ENCODE measurements around the gene SKAP1. TPM values are rescaled to one million over a fixed set of nuclear protein-coding genes. Genes with fewer than 3 reads are reported as not detected.

Gene SKAP1
- polyA plus RNA-seq, 1 of the 3 experiments (the other 2 are of a cell fraction) = not detected

DNA sequence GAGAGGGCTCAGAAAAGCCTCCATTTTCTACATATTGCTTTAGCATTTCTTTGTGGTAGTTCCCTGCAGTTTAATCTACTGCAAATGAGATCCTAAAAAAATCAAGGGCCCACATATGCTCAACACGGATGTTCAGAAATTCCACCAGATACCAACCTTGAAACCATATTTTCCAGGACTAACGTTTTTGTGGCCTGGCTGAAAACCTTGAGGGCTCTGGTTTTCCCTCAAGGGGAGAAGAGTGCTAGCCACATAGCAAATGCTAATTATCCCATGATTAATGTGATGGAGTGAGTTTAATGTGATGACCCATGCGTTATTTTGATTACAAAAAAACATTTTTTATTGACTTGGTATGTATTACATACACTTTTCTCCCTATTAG is 253.6 kb downstream of the SKAP1 start:
- H3F3A ChIP-seq (replicated peaks; ENCODE audit: insufficient read depth) = no peaks in the 10 kb centered on the region
- H4K20me1 ChIP-seq (ENCODE audit: insufficient read depth) = no peaks in the 10 kb centered on the region
- 7% methylated on average over 3 of the region's 3 CpGs for WGBS (ENCODE audit: low lambda C conversion rate)
- no peaks in the 10 kb centered on the region for H3K36me3 ChIP-seq (replicated peaks in 1 of 2; ENCODE audit: control insufficient read depth in 1 of 2, insufficient read depth in 2 of 2, low read length in 1 of 2)
- peaks cover 77% of the 10 kb centered on the region for H3K27me3 ChIP-seq (ENCODE audit: insufficient read depth)
- H2AFZ ChIP-seq (ENCODE audit: low read depth) = no peak overlapping the region
- ChIA-PET CTCF (interaction anchor here (0.6 kb wide), 1 partner anchor 810 kb away, joined by 3 read pairs; no protein-coding TSS in a partner anchor), POLR2A (no interaction called here)
- H3K9ac ChIP-seq = no peak overlapping the region
- no peaks in the 10 kb centered on the region for H3K9me2 ChIP-seq
- no peak for DNase-seq
- H3K9me3 ChIP-seq = no peaks in the 10 kb centered on the region
- TF ChIP-seq FOXM1 (IDR thresholded peaks at IDR 0.05; ENCODE audit: low read depth) (no peak), CTCF (IDR thresholded peaks at IDR 0.05) (no peak), TAF1 (IDR thresholded peaks at IDR 0.05; ENCODE audit: borderline replicate concordance, low read depth, low read length) (no peak), TCF12 (IDR thresholded peaks at IDR 0.05) (no peak), SIN3A (IDR thresholded peaks at IDR 0.05; ENCODE audit: borderline replicate concordance, low read depth, low read length) (no peak), ELF1 (IDR thresholded peaks at IDR 0.05) (no peak), MEF2A (IDR thresholded peaks at IDR 0.05; ENCODE audit: borderline replicate concordance, low read depth) (no peak), IRF3 (IDR thresholded peaks at IDR 0.05; ENCODE audit: low read depth, low read length) (no peak), GATA2 (CRISPR knock-in tag; IDR thresholded peaks at IDR 0.05) (no peak), RCOR1 (IDR thresholded peaks at IDR 0.05; ENCODE audit: low read length) (no peak), TEAD4 (IDR thresholded peaks at IDR 0.05; ENCODE audit: borderline replicate concordance, insufficient read depth) (no peak), NFIC (IDR thresholded peaks at IDR 0.05; ENCODE audit: borderline replicate concordance) (no peak), FOXJ3 (CRISPR knock-in tag; IDR thresholded peaks at IDR 0.05) (no peak)
- no peaks in the 10 kb centered on the region for H3K4me1 ChIP-seq (ENCODE audit: control insufficient read depth in 1 of 2, insufficient read depth in 2 of 2, low read depth in 1 of 2, low read length in 1 of 2)
- no peak overlapping the region for H3K4me3 ChIP-seq (ENCODE audit: low read depth in 2 of 2, low read length in 1 of 2)
- no peak overlapping the region for H3K4me2 ChIP-seq
- H3K27ac ChIP-seq (ENCODE audit: low read depth in 2 of 2, low read length in 1 of 2) = no peak overlapping the region
- no peaks in the 10 kb centered on the region for H3K79me2 ChIP-seq (ENCODE audit: insufficient read depth)

DNA sequence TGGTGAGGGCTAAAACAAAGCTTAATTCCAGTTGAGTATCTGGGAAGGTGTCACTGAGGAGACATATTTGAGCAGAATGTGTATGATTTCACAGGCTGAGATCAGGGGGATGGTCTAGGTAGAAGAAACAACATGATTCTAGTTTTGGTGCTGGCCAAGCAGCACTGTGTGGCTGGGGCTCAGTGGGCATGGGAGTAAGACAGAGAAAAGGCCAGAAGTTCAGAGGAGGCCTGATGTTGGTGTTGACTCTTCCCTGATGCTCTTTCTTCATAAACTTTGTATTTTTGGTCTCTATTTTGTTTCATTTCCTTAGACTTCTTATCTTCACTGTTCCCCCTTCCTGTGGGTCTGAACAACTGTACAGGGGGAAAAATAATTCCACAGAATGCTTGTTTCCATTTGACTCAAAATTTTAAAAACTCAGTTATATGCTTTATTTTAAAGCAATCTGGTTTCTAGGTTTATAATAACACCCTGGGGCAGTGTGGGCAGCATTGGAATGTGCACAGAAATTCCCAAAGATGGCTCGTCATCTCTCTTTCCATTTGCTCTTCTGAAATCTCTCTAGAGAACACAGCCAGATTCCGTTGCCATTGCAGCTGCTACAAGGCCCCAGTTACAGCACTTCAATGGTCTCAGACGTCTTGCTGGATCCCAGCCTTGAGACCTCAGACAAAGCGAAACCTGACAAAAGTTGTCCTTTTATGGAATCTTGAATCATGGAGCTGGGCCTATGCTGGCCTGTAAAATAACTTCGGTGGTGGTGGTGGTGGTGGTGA is 254.1 kb downstream of the SKAP1 start:
- Histone ChIP-seq H3K9me2 (no peaks in the 10 kb centered on the region), H3K9me3 (no peaks in the 10 kb centered on the region), H3K36me3 (replicated peaks in 1 of 2; ENCODE audit: control insufficient read depth in 1 of 2, insufficient read depth in 2 of 2, low read length in 1 of 2) (no peaks in the 10 kb centered on the region), H3K9ac (no peak overlapping the region), H3K4me3 (ENCODE audit: low read depth in 2 of 2, low read length in 1 of 2) (no peak overlapping the region), H3K27ac (ENCODE audit: low read depth in 2 of 2, low read length in 1 of 2) (no peak overlapping the region), H3F3A (replicated peaks; ENCODE audit: insufficient read depth) (no peaks in the 10 kb centered on the region), H2AFZ (ENCODE audit: low read depth) (no peak overlapping the region), H3K4me1 (ENCODE audit: control insufficient read depth in 1 of 2, insufficient read depth in 2 of 2, low read depth in 1 of 2, low read length in 1 of 2) (no peaks in the 10 kb centered on the region), H3K4me2 (no peak overlapping the region), H3K27me3 (ENCODE audit: insufficient read depth) (peaks cover 78% of the 10 kb centered on the region), H4K20me1 (ENCODE audit: insufficient read depth) (no peaks in the 10 kb centered on the region), H3K79me2 (ENCODE audit: insufficient read depth) (no peaks in the 10 kb centered on the region)
- 44% methylated on average over 5 of the region's 5 CpGs for WGBS (ENCODE audit: low lambda C conversion rate)
- CTCF ChIA-PET = no interaction called here
- POLR2A ChIA-PET = no interaction called here
- DNase-seq = no peak
- no peak for TF ChIP-seq RFX5 (IDR thresholded peaks at IDR 0.05; ENCODE audit: low read length)
- TF ChIP-seq, protein P1, sequence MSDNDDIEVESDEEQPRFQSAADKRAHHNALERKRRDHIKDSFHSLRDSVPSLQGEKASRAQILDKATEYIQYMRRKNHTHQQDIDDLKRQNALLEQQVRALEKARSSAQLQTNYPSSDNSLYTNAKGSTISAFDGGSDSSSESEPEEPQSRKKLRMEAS (IDR thresholded peaks at IDR 0.05; ENCODE audit: low read depth) = no peak
- no peak for TF ChIP-seq CTCF (IDR thresholded peaks at IDR 0.05)
- TF ChIP-seq IRF3 (IDR thresholded peaks at IDR 0.05; ENCODE audit: low read depth, low read length) = no peak
- TF ChIP-seq, protein P2, sequence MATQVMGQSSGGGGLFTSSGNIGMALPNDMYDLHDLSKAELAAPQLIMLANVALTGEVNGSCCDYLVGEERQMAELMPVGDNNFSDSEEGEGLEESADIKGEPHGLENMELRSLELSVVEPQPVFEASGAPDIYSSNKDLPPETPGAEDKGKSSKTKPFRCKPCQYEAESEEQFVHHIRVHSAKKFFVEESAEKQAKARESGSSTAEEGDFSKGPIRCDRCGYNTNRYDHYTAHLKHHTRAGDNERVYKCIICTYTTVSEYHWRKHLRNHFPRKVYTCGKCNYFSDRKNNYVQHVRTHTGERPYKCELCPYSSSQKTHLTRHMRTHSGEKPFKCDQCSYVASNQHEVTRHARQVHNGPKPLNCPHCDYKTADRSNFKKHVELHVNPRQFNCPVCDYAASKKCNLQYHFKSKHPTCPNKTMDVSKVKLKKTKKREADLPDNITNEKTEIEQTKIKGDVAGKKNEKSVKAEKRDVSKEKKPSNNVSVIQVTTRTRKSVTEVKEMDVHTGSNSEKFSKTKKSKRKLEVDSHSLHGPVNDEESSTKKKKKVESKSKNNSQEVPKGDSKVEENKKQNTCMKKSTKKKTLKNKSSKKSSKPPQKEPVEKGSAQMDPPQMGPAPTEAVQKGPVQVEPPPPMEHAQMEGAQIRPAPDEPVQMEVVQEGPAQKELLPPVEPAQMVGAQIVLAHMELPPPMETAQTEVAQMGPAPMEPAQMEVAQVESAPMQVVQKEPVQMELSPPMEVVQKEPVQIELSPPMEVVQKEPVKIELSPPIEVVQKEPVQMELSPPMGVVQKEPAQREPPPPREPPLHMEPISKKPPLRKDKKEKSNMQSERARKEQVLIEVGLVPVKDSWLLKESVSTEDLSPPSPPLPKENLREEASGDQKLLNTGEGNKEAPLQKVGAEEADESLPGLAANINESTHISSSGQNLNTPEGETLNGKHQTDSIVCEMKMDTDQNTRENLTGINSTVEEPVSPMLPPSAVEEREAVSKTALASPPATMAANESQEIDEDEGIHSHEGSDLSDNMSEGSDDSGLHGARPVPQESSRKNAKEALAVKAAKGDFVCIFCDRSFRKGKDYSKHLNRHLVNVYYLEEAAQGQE (IDR thresholded peaks at IDR 0.05; ENCODE audit: low read depth, low read length) = no peak
- TF ChIP-seq SMC3 (IDR thresholded peaks at IDR 0.05; ENCODE audit: low read depth, low read length) = no peak

Data from SK-N-SH (cell line).